Effector memory CD4-positive, alpha-beta T cell (primary cell): Measurements from ENCODE around the gene UPF3A.
"Not testable (repeated sequence)": the region's sequence is repeated elsewhere in the genome, so short reads cannot be mapped to it uniquely, and the experiment has no call there.

ENCODE experiments used
- DNase-seq, 3 donors: peaks; one replicate each; pipeline ENCODE4 v3.0.0-alpha.2; 2020
- H3K27ac ChIP-seq: 2 replicates; pipeline ENCODE4 v1.7.0; 2013; ENCODE audit warnings: mild to moderate bottlenecking, low read length, moderate library complexity; ENCODE audit not compliant: insufficient read depth, poor library complexity, severe bottlenecking
- H3K27me3 ChIP-seq: replicated peaks from 2 replicates; pipeline ENCODE4 v1.7.0; 2013; ENCODE audit warnings: mild to moderate bottlenecking, low read length; ENCODE audit not compliant: insufficient read depth, control insufficient read depth, poor library complexity, severe bottlenecking
- H3K36me3 ChIP-seq: 2 replicates; pipeline ENCODE4 v1.7.0; 2013; ENCODE audit warnings: mild to moderate bottlenecking, low read length, moderate library complexity; ENCODE audit not compliant: control insufficient read depth, insufficient read depth
- H3K4me1 ChIP-seq: 2 replicates; pipeline ENCODE4 v1.7.0; 2013; ENCODE audit warnings: low read length, mild to moderate bottlenecking; ENCODE audit not compliant: control insufficient read depth, insufficient read depth, poor library complexity, severe bottlenecking
- H3K4me3 ChIP-seq: 2 replicates; pipeline ENCODE4 v1.7.0; 2013; ENCODE audit warnings: low read length, low read depth, mild to moderate bottlenecking; ENCODE audit not compliant: insufficient read depth, poor library complexity, severe bottlenecking
- H3K9me3 ChIP-seq: 2 replicates; pipeline ENCODE4 v1.7.0; 2013; ENCODE audit warnings: mild to moderate bottlenecking, low read length, moderate library complexity; ENCODE audit not compliant: control insufficient read depth

Gene UPF3A

GRCh38 chr13:114325729-114326128, 44.3 kb downstream of the UPF3A start:
- H3K4me3 ChIP-seq, result no peak overlapping the region
- H3K4me1 ChIP-seq, result no peaks in the 10 kb centered on the region
- no peaks in the 10 kb centered on the region for H3K27me3 ChIP-seq
- H3K9me3 ChIP-seq, result no peaks in the 10 kb centered on the region
- no peak for DNase-seq
- H3K27ac ChIP-seq, result no peak overlapping the region
- peaks cover 34% of the 10 kb centered on the region for H3K36me3 ChIP-seq

- Histone ChIP-seq H3K4me3 (no peak overlapping the region), H3K4me1 (no peaks in the 10 kb centered on the region), H3K9me3 (no peaks in the 10 kb centered on the region), H3K36me3 (peaks cover 21% of the 10 kb centered on the region), H3K27me3 (no peaks in the 10 kb centered on the region), H3K27ac (no peak overlapping the region)
- no peak for DNase-seq
These were observed 46.6 kb downstream of the UPF3A start for GRCh38 chr13:114328034-114328433.

GRCh38 chr13:114328595-114328994, 47.2 kb downstream of the UPF3A start:
- Histone ChIP-seq H3K27ac (no peak overlapping the region), H3K36me3 (peaks cover 15% of the 10 kb centered on the region), H3K4me3 (no peak overlapping the region), H3K9me3 (no peaks in the 10 kb centered on the region), H3K4me1 (no peaks in the 10 kb centered on the region), H3K27me3 (no peaks in the 10 kb centered on the region)
- DNase-seq, result no peak

- Histone ChIP-seq H3K9me3 (no peaks in the 10 kb centered on the region), H3K4me1 (no peaks in the 10 kb centered on the region)
These were observed 48.7 kb downstream of the UPF3A start for GRCh38 chr13:114330086-114330485.

GRCh38 chr13:114333881-114334280, 52.5 kb downstream of the UPF3A start:
- not testable (repeated sequence) for H3K27ac ChIP-seq, H3K4me3 ChIP-seq, H3K36me3 ChIP-seq, H3K27me3 ChIP-seq, DNase-seq, H3K9me3 ChIP-seq, H3K4me1 ChIP-seq

More at GRCh38 chr13:114330086-114330485, 48.7 kb downstream of the UPF3A start:
- H3K4me3 ChIP-seq, result no peak overlapping the region
- peaks cover 2% of the 10 kb centered on the region for H3K36me3 ChIP-seq
- DNase-seq, result no peak
- no peaks in the 10 kb centered on the region for H3K27me3 ChIP-seq
- no peak overlapping the region for H3K27ac ChIP-seq

- peak overlapping the region; percentile 21 for H3K4me3 ChIP-seq
- H3K36me3 ChIP-seq, result no peaks in the 10 kb centered on the region
- no peaks in the 10 kb centered on the region for H3K9me3 ChIP-seq
- no peaks in the 10 kb centered on the region for H3K27me3 ChIP-seq
- H3K27ac ChIP-seq, result no peak overlapping the region
- H3K4me1 ChIP-seq, result no peaks in the 10 kb centered on the region
- no peak for DNase-seq
These were observed 53.1 kb downstream of the UPF3A start for GRCh38 chr13:114334305-114335053.

GRCh38 chr13:114336457-114336856, 55.1 kb downstream of the UPF3A start:
- not testable (repeated sequence) for H3K9me3 ChIP-seq, H3K4me3 ChIP-seq, H3K4me1 ChIP-seq, H3K27me3 ChIP-seq, H3K27ac ChIP-seq, H3K36me3 ChIP-seq, DNase-seq

GRCh38 chr13:114338959-114339358, 57.6 kb downstream of the UPF3A start:
- Histone ChIP-seq H3K27me3 (no peaks in the 10 kb centered on the region), H3K4me1 (no peaks in the 10 kb centered on the region), H3K4me3 (no peak overlapping the region), H3K27ac (no peak overlapping the region), H3K9me3 (no peaks in the 10 kb centered on the region), H3K36me3 (no peaks in the 10 kb centered on the region)
- no peak for DNase-seq

GRCh38 chr13:114339857-114340534, 58.6 kb downstream of the UPF3A start:
- DNase-seq, result peak in 2 of 3 donors; percentile 12 to 16
- H3K9me3 ChIP-seq, result no peaks in the 10 kb centered on the region
- no peak overlapping the region for H3K27ac ChIP-seq
- H3K4me3 ChIP-seq, result no peak overlapping the region
- H3K36me3 ChIP-seq, result no peaks in the 10 kb centered on the region
- no peaks in the 10 kb centered on the region for H3K27me3 ChIP-seq
- no peaks in the 10 kb centered on the region for H3K4me1 ChIP-seq

- H3K27me3 ChIP-seq, result no peaks in the 10 kb centered on the region
- no peak overlapping the region for H3K4me3 ChIP-seq
- H3K4me1 ChIP-seq, result no peaks in the 10 kb centered on the region
- no peak for DNase-seq
- no peak overlapping the region for H3K27ac ChIP-seq
- H3K36me3 ChIP-seq, result no peaks in the 10 kb centered on the region
- H3K9me3 ChIP-seq, result no peaks in the 10 kb centered on the region
These were observed 59.8 kb downstream of the UPF3A start for GRCh38 chr13:114341003-114341777.
